HG02884 (cell line): ENCODE results near the gene MCC.

Source experiments
- ATAC-seq: cut with Tn5 transposase; IDR thresholded peaks from one replicate; pipeline ENCODE4 v1.9.1; 2021; ENCODE audit warnings: mild to moderate bottlenecking, moderate library complexity; ENCODE audit not compliant: unreplicated experiment

The MCC gene

DNA sequence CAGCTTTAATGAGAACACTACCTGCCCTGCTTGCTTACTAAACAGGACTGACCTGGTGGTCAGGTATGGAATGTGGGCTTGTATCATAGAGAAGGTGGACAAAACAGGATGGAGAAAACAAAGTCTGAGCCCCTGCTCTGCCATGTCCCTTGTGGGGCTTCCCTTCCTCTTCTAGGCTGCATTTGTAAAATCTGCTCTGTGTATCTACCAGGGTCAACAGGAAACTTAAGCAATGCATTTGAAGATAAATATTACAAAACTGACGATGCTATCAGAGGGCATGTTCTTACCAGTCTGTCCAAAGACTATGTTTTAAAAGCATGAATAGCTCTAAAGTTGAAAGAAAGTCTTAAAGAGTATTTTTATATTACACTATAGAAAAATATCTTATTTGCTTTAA is 282.9 kb downstream of the MCC start:
- no peak for ATAC-seq

GRCh38 chr5:113204525-113205161 is 283.6 kb downstream of the MCC start:
- no peak for ATAC-seq

- no peak for ATAC-seq
Measured at GRCh38 chr5:113203916-113204315, 284.3 kb downstream of the MCC start.

GRCh38 chr5:113202746-113203716 is 285.2 kb downstream of the MCC start:
- no peak for ATAC-seq

DNA sequence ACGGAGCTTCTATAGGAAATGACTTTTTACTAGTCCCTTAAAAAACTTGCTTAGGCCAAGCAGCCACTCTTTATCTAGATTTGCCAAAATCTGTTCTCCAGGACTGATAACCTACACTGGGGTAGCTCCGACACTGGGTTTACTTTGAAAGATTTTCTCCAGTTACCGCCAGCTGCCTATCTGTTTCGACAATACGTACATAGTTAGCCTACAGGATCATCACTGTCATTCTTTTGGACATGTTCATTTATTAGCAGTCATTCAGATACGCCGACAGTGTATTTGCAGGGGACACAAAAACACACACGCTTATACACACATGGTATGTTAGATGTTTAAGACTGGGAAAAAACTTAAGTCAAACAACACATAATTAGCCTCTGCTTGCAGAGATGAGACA is 286.0 kb downstream of the MCC start:
- no peak for ATAC-seq

DNA sequence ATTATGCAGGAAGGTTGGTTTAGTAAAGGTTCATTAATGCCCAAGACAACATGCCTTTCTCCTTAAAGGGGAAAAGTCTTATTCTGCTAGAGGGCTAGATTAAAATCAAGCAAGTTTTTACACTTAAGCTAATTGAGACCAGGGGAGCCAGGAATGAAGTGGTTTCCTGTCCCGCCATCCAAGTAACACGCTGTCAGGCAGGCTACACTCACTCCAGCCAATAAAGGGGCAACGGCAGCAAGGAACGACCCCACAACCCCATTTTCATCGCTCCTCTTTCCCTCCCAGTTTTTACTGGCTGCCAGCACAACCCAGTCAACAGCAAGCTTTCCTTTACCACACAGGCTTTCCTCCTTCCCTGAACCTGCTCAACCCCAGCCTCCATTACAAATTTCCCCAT is 286.5 kb downstream of the MCC start:
- no peak for ATAC-seq

GRCh38 chr5:113199122-113199905 is 288.9 kb downstream of the MCC start:
- no peak for ATAC-seq

- no peak for ATAC-seq
Measured at GRCh38 chr5:113197456-113198200, 290.6 kb downstream of the MCC start.

- ATAC-seq = no peak
Measured at GRCh38 chr5:113195771-113196170, 292.5 kb downstream of the MCC start.

DNA sequence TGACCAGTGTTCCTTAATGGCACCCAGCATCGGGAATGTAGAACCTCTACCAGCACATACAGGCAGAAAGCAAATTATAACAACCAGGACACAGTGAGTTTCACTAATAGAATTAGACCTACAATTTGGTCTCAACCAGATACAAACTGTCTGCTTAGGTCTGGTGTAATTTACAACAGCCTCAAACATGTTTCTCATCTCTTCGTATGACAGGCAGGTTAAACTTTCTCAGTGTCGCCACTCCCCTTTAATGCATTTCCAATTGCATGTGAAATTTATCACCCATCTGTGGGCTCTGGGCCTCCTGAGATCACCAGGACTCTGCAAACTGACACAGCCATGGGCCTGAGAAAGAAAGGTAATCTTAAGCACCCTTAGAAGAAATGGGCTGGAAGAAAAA is 293.0 kb downstream of the MCC start:
- no peak for ATAC-seq

- ATAC-seq = no peak
Measured at GRCh38 chr5:113194591-113194990, 293.7 kb downstream of the MCC start.

GRCh38 chr5:113194125-113194524 is 294.1 kb downstream of the MCC start:
- no peak for ATAC-seq

DNA sequence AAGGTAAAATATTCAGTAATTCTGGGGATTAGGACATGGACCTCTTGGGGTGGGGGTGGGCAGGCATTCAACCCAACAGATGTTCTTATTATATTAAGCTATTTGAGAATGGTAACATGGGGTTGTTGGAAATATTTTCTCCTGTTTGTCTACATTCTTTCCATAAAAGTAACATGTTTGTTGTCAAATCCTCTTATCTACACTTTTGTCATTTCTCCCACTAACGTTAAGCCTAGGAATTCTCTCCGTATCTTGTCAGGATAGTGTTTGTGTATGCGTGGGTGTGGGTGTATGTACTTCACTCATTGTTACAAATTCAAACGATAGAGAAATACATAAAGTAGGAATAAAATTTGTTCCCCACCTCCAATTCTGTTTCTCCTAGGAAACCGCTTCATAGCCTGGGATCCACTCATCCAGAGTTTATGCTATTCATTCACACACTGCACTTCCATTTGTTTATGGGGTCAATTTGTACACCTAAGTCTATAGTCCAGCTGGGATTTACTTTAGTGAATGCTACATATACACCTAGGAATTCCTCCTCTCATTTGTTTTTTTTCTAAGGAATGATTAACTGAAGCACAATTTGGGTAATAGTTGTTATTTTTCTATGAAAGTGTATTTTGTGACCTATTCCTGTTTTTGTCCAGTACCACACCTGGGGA is 294.8 kb downstream of the MCC start:
- no peak for ATAC-seq

- no peak for ATAC-seq
Measured at GRCh38 chr5:113192541-113192940, 295.7 kb downstream of the MCC start.

DNA sequence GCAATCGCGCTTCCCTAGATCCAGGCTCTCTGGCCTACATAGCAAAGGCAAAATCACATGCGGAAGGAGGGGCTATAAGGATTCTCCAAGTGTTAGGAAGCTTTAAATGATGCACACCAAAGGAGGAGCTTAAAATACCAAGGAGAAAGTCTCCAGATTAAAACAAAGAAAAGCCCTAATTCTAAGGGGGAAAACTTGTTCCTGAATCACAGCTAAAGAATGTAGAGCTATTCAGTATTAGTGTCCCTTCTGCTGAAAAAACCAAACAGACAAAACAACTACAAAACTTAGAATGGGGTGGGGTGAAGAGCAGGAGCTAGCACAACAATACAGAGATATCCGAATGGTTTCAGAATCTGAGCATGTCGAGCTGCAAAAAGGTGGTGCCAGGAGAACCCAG is 297.9 kb downstream of the MCC start:
- ATAC-seq = no peak

GRCh38 chr5:113189291-113189690 is 299.0 kb downstream of the MCC start:
- ATAC-seq = no peak

DNA sequence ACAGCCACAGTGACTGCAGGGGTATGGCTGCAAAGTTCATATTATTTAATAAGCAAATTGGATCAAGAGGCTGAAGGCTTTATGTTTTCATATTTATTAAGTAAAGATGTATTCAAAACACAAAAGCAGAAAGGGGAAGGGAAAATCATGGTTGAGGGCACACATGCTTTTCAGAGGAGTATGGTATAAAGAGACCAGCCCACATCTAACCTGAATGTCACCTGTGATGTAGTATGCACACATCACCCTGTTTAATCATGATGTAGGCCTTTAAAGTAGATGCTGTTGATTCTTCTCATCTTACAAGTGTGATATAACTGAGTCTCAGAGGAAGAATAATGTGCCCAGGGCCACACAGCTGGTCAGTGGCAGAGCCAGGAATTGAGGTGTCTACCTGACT is 299.8 kb downstream of the MCC start:
- no peak for ATAC-seq

GRCh38 chr5:113187906-113188305 is 300.3 kb downstream of the MCC start:
- ATAC-seq = no peak

- ATAC-seq = no peak
Measured at GRCh38 chr5:113186061-113186460, 302.2 kb downstream of the MCC start.

DNA sequence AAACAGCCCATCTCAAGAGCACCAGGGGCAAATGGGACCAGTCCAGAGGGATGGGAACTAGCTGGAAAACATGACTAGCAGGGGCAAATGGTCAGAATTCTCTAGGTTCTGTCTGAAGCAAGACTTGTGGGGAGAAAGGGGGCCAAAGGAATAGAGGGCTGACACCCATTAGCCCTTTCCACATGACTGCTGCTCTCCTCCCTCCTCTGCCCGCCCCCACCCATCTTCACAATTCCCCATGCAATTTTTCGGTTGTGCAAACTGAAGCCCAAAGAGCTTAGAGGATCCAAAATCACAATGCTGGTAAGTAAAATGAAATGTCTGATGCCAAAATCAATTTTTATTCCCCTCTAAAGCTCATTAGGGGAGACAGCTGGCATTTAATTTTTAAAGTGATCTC is 304.6 kb downstream of the MCC start:
- ATAC-seq = no peak
